A549 (cell line): ENCODE results near the gene ZNF646.

Source experiments
- CBX8 ChIP-seq: fragments of 200-600 bp; sonication (generic); IDR thresholded peaks from 2 replicates; pipeline ENCODE4 v1.6.1; 2016
- ELK1 ChIP-seq: fragments of 150-350 bp; IDR thresholded peaks from 2 replicates; pipeline ENCODE4 v1.6.1; 2014; ENCODE audit warnings: low read depth, mild to moderate bottlenecking, low read length
- EP300 ChIP-seq, 2 experiments: fragments of >200 bp; sonication (Bioruptor Twin); formaldehyde crosslinking; IDR thresholded peaks; 2 replicates in 1 of 2; 3 replicates in 1 of 2; pipeline ENCODE4 v1.6.1; 2016 to 2017
- KDM1A ChIP-seq: fragments of 200-600 bp; sonication (generic); IDR thresholded peaks from 2 replicates; pipeline ENCODE4 v1.6.1; 2016; ENCODE audit warnings: low read depth, mild to moderate bottlenecking
- KDM5A ChIP-seq: fragments of 200-600 bp; sonication (generic); IDR thresholded peaks from 2 replicates; pipeline ENCODE4 v1.6.1; 2016; ENCODE audit warnings: antibody characterized with exemption, mild to moderate bottlenecking
- MAZ ChIP-seq: fragments of 150-350 bp; IDR thresholded peaks from 2 replicates; pipeline ENCODE4 v1.6.1; 2014; ENCODE audit warnings: antibody characterized with exemption, low read depth, low read length, borderline replicate concordance
- NR3C1 ChIP-seq: fragments of >200 bp; sonication (Bioruptor Twin); formaldehyde crosslinking; IDR thresholded peaks from 3 replicates; pipeline ENCODE4 v1.6.1; 2017
- POLR2A ChIP-seq: IDR thresholded peaks from 2 replicates; pipeline ENCODE4 v1.6.1; 2012; ENCODE audit warnings: mild to moderate bottlenecking, low read length
- RAD21 ChIP-seq, 2 experiments: fragments of >200 bp in 1 of 2; sonication (Bioruptor Twin) in 1 of 2; formaldehyde crosslinking in 1 of 2; IDR thresholded peaks in 1 of 2; conservative IDR thresholded peaks in 1 of 2; 2 replicates in 1 of 2; 3 replicates in 1 of 2; pipeline ENCODE4 v1.6.1; 2012 to 2018; ENCODE audit warnings: inconsistent platforms in 1 of 2
- RFX5 ChIP-seq: fragments of 450-650 bp; IDR thresholded peaks from 2 replicates; pipeline ENCODE4 v1.7.1; 2014; ENCODE audit warnings: antibody characterized with exemption, mild to moderate bottlenecking, moderate library complexity
- TP53 ChIP-seq: fragments of 250-450 bp; sonication (Bioruptor Pico); IDR thresholded peaks from 2 replicates; pipeline ENCODE4 v1.5.0; 2021; ENCODE audit warnings: mild to moderate bottlenecking, moderate library complexity
- USF2 ChIP-seq: fragments of 450-650 bp; IDR thresholded peaks from 2 replicates; pipeline ENCODE4 v1.6.1; 2014; ENCODE audit warnings: antibody characterized with exemption
- TF ChIP-seq, protein P1 (sequence below): fragments of >200 bp; sonication (Bioruptor Twin); formaldehyde crosslinking; IDR thresholded peaks from 3 replicates; pipeline ENCODE4 v1.5.1; 2016

DNA sequence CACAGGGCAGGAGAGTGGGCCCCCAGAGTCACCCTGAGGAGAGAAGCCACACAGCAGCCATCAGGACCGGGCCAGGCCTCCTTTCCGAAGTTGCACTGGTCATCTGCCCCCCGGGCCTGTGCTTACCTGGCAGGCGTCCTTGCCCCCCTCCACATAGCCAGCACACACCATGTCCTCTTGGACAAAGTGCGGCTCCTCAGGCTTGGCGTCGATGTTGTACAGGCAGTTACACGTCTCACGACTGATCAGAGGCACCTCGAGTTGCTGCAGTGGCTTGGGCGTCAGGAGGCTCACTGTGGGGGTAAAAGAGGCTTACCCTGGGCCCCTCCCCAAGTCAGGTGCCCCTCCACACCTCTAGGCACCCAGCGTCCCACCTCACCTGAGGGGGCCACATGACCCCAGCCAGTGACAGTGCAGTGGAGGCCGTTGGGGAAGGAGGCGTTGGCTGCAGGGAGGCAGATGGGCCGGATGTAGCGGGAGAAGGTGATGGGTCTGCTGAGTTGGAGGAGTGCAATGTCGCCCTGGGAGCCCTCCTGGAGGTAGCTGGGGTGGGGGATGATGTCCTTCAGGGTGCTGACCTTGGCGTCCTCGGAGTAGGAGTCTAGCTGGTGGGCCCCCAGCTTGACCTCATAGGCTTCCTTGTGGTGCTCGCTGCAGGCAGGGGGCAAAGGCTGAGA lies 58.2 kb downstream of the ZNF646 start:
- TF ChIP-seq ELK1 (no peak), POLR2A (no peak), TP53 (no peak), KDM5A (no peak), RFX5 (no peak), USF2 (no peak), MAZ (no peak), NR3C1 (no peak), KDM1A (no peak), CBX8 (no peak), EP300 (IDR thresholded peaks at IDR 0.05) (no peak), RAD21 (conservative IDR thresholded peaks at IDR 0.05 in 1 of 2, IDR thresholded peaks at IDR 0.05 in 1 of 2) (no peak)
- TF ChIP-seq, protein P1, sequence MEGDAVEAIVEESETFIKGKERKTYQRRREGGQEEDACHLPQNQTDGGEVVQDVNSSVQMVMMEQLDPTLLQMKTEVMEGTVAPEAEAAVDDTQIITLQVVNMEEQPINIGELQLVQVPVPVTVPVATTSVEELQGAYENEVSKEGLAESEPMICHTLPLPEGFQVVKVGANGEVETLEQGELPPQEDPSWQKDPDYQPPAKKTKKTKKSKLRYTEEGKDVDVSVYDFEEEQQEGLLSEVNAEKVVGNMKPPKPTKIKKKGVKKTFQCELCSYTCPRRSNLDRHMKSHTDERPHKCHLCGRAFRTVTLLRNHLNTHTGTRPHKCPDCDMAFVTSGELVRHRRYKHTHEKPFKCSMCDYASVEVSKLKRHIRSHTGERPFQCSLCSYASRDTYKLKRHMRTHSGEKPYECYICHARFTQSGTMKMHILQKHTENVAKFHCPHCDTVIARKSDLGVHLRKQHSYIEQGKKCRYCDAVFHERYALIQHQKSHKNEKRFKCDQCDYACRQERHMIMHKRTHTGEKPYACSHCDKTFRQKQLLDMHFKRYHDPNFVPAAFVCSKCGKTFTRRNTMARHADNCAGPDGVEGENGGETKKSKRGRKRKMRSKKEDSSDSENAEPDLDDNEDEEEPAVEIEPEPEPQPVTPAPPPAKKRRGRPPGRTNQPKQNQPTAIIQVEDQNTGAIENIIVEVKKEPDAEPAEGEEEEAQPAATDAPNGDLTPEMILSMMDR, result no peak
